K562 (cell line): ENCODE data around the gene CCNYL1. TPM values are rescaled to one million over a fixed set of nuclear protein-coding genes. Genes with fewer than 3 reads are reported as not detected.

Experiments
- ATAC-seq: fragments of 200-7000 bp; cut with Tn5 transposase; 3 replicates; pipeline ENCODE4 v1.9.1; 2020; ENCODE audit warnings: moderate library complexity
- BruUV-seq: library from RNA; stranded (reverse); fragments of 400-500 nt; replicated peaks from 2 replicates; lab custom pipeline; 2021; lab: Mats Ljungman, UMichigan
- CTCF ChIA-PET: fragments of 300-600 bp; formaldehyde crosslinking; extraction: SDS; loops from one replicate; lab custom pipeline; 2021; ENCODE audit warnings: low intra/inter-chr PET ratio; lab: Yijun Ruan, JAX
- POLR2A ChIA-PET: fragments of 300-600, 350-650 bp; sonication (Branson Sonifier 250); formaldehyde crosslinking; extraction: SDS; loops from one replicate; lab custom pipeline; 2021; ENCODE audit warnings: antibody characterized with exemption, inconsistent platforms; lab: Yijun Ruan, JAX
- DNase-seq, 4 experiments: peaks; one replicate each; pipeline versions ENCODE4 v3.0.0 to v3.0.0-alpha.2; 2011 to 2018; ENCODE audit warnings: low spot score in 3 of 4, mixed read lengths in 3 of 4; ENCODE audit errors: extremely low read depth in 1 of 4
- FAIRE-seq: peaks from 2 replicates; lab custom pipeline; 2011; peaks lifted over from hg19 to GRCh38; lab: Jason Lieb, UNC
- H2AFZ ChIP-seq: 2 replicates; pipeline ENCODE4 v1.6.0; 2011; ENCODE audit warnings: low read depth, low read length, control low read depth, inconsistent platforms
- H3K27ac ChIP-seq: fragments of 200-600 bp; 3 replicates; pipeline ENCODE4 v1.8.0; 2011; ENCODE audit warnings: low read depth, mild to moderate bottlenecking, control low read depth, inconsistent platforms, low read length, moderate library complexity, mixed read lengths; ENCODE audit errors: extremely low read depth
- H3K27me3 ChIP-seq, 2 experiments: fragments of 300-600 bp in 1 of 2; 2 replicates in 1 of 2; 3 replicates in 1 of 2; pipeline versions ENCODE4 v1.6.0 to v1.8.0; 2011; ENCODE audit warnings: inconsistent platforms in 2 of 2, low read length in 2 of 2, mild to moderate bottlenecking in 1 of 2, mixed read lengths in 1 of 2, moderate library complexity in 1 of 2; ENCODE audit not compliant: control insufficient read depth in 2 of 2, insufficient read depth in 2 of 2
- H3K36me3 ChIP-seq: fragments of 300-600 bp; 3 replicates; pipeline ENCODE4 v1.8.0; 2011; ENCODE audit warnings: mild to moderate bottlenecking, low read length, inconsistent platforms; ENCODE audit not compliant: control insufficient read depth, insufficient read depth
- H3K4me1 ChIP-seq, 2 experiments: fragments of 200-600 bp in 1 of 2; replicated peaks in 1 of 2; 2 replicates in 1 of 2; 3 replicates in 1 of 2; pipeline versions ENCODE4 v1.5.1 to v1.8.0; 2011; ENCODE audit warnings: inconsistent platforms in 2 of 2, low read length in 2 of 2, mild to moderate bottlenecking in 1 of 2, mixed read lengths in 1 of 2, moderate library complexity in 1 of 2; ENCODE audit not compliant: control insufficient read depth in 2 of 2, insufficient read depth in 2 of 2
- H3K4me2 ChIP-seq: 2 replicates; pipeline ENCODE4 v1.6.1; 2011; ENCODE audit warnings: low read length, control low read depth, inconsistent platforms, mixed read lengths; ENCODE audit not compliant: insufficient read depth
- H3K4me3 ChIP-seq: fragments of 200-600 bp; sonication (generic), shearing (Covaris generic); 2 replicates; pipeline ENCODE4 v1.5.1; 2016; ENCODE audit warnings: control low read depth, inconsistent platforms
- H3K79me2 ChIP-seq: fragments of 200-600 bp; 3 replicates; pipeline ENCODE4 v1.8.0; 2011; ENCODE audit warnings: low read length, inconsistent platforms; ENCODE audit not compliant: control insufficient read depth, insufficient read depth
- H3K9ac ChIP-seq, 2 experiments: 2 replicates each; pipeline versions ENCODE4 v1.6.0 to v1.6.1; 2011; ENCODE audit warnings: low read depth in 2 of 2, low read length in 2 of 2, control low read depth in 1 of 2, inconsistent platforms in 1 of 2, mild to moderate bottlenecking in 1 of 2, mixed read lengths in 1 of 2; ENCODE audit not compliant: insufficient read depth in 1 of 2
- H3K9me1 ChIP-seq: one replicate; pipeline ENCODE4 v1.6.0; 2011; ENCODE audit warnings: inconsistent platforms, mild to moderate bottlenecking, low read length, moderate library complexity; ENCODE audit not compliant: control insufficient read depth, insufficient read depth
- H3K9me3 ChIP-seq: replicated peaks from 2 replicates; pipeline ENCODE4 v1.5.1; 2011; ENCODE audit warnings: low read depth, low read length, inconsistent platforms; ENCODE audit not compliant: control insufficient read depth, insufficient read depth
- H4K20me1 ChIP-seq: replicated peaks from 2 replicates; pipeline ENCODE4 v1.6.1; 2011; ENCODE audit warnings: low read length, inconsistent platforms, mixed read lengths; ENCODE audit not compliant: control insufficient read depth, insufficient read depth
- ATF7 ChIP-seq: fragments of 450-650 bp; IDR thresholded peaks from 2 replicates; pipeline ENCODE4 v1.7.1; 2014; ENCODE audit warnings: mild to moderate bottlenecking, moderate library complexity
- FOXA3 ChIP-seq, 2 experiments: fragments of 450-650 bp in 1 of 2; sonication (generic) in 1 of 2; formaldehyde crosslinking; IDR thresholded peaks in 1 of 2; conservative IDR thresholded peaks in 1 of 2; 2 replicates each; pipeline versions ENCODE4 v1.4.0 to v1.8.0; 2020 to 2022; ENCODE audit warnings: mild to moderate bottlenecking in 2 of 2, missing genetic modification reagents in 1 of 2
- MYC ChIP-seq, 2 experiments: fragments of 250-450 bp in 1 of 2; sonication (Bioruptor Pico) in 1 of 2; IDR thresholded peaks; 2 replicates each; pipeline versions ENCODE4 v1.5.1 to v1.6.1; 2012 to 2021; ENCODE audit warnings: low read depth in 2 of 2, borderline replicate concordance in 1 of 2, improper control_type of control experiment in 1 of 2, low read length in 1 of 2, mild to moderate bottlenecking in 1 of 2, moderate library complexity in 1 of 2
- TAF9B ChIP-seq: fragments of 450-650 bp; IDR thresholded peaks from 2 replicates; pipeline ENCODE4 v1.6.1; 2018; ENCODE audit warnings: mild to moderate bottlenecking; ENCODE audit not compliant: partially characterized antibody
- TGIF2 ChIP-seq: sonication (generic); formaldehyde crosslinking; IDR thresholded peaks from 2 replicates; pipeline ENCODE4 v1.8.1; 2022; ENCODE audit warnings: mild to moderate bottlenecking, missing genetic modification reagents, moderate library complexity
- TSHZ1 ChIP-seq: fragments of 250-450 bp; sonication (Bioruptor Pico); IDR thresholded peaks from 2 replicates; pipeline ENCODE4 v1.4.0; 2020; ENCODE audit warnings: mild to moderate bottlenecking, moderate library complexity
- ZBTB11 ChIP-seq, 3 experiments: fragments of 200-800 bp in 1 of 3; fragments of 250-450 bp in 1 of 3; fragments of 450-650 bp in 1 of 3; sonication (Bioruptor Pico) in 1 of 3; sonication (Bioruptor generic) in 1 of 3; formaldehyde crosslinking in 1 of 3; IDR thresholded peaks; 2 replicates each; pipeline versions ENCODE4 v1.6.1 to v1.8.0; 2016 to 2022; ENCODE audit warnings: mild to moderate bottlenecking in 2 of 3, missing genetic modification characterization in 2 of 3, missing compliant biosample characterization in 1 of 3, moderate library complexity in 1 of 3
- ZBTB17 ChIP-seq: fragments of 450-650 bp; formaldehyde crosslinking; IDR thresholded peaks from 2 replicates; pipeline ENCODE4 v1.4.0; 2020; ENCODE audit warnings: mild to moderate bottlenecking
- whole genome bisulfite sequencing: fragments of 100-300 bp; shearing (Covaris generic); methylation state at CpG from one replicate; pipeline ENCODE4 v1.1.6; 2016; ENCODE audit warnings: low coverage, mixed read lengths; ENCODE audit not compliant: insufficient coverage; ENCODE audit errors: missing lambda C conversion rate; 5-methylcytosine and 5-hydroxymethylcytosine counted together
- in situ Hi-C: fragments of 300-500 bp; cut with MboI; formaldehyde crosslinking; loops from 4 replicates; pipeline ENCODE4 v1.15.0; 2018; ENCODE audit warnings: inconsistent platforms, mixed read lengths
- intact Hi-C: fragments of 100-400 bp; cut with micrococcal nuclease; formaldehyde crosslinking; loops from 2 replicates; pipeline ENCODE4 v1.14.2; 2022
- polyA plus RNA-seq, 8 experiments: library from polyadenylated mRNA; depleted of rRNA in 4 of 8; stranded (reverse) in 5 of 8; unstranded in 3 of 8; fragments of >200 nt; fragmentation: Nextera tagmentation in 2 of 8; fragmentation: Illumina TruSeq in 1 of 8; extraction: Ambion mirVana in 2 of 8; extraction: Trizol in 1 of 8; gene quantifications; 2 replicates each; pipeline versions ENCODE4 v1.2.1 to v1.2.3, GENCODE V29; 2011 to 2014; ENCODE audit warnings: inconsistent platforms in 1 of 8, missing spikeins in 1 of 8
- total RNA-seq, 7 experiments: library from RNA; depleted of rRNA in 6 of 7; stranded (reverse); fragments of >200 nt in 6 of 7; fragmentation: Illumina TruSeq in 2 of 7; extraction: Trizol in 2 of 7; gene quantifications; 2 replicates each; pipeline versions ENCODE4 v1.2.1 to v1.2.3, GENCODE V29; 2011 to 2021; ENCODE audit warnings: low replicate concordance in 1 of 7

The CCNYL1 gene
- total and polyA plus RNA-seq, 9 of the 15 experiments (the other 6 are each of a cell fraction or from before 2014, with no cell fraction given): 1.9 to 7.5 (median 4.7) TPM

- no peak overlapping the region for H3K27ac ChIP-seq
- 39% methylated on average over 3 of the region's 4 CpGs for WGBS
- no peaks in the 10 kb centered on the region for H3K36me3 ChIP-seq
- ChIA-PET POLR2A (interaction anchor here (1.7 kb wide), 1 partner anchor 10 kb away, joined by 4 read pairs; no protein-coding TSS in a partner anchor), CTCF (no interaction called here)
- no peak overlapping the region for H3K9ac ChIP-seq
- H3K79me2 ChIP-seq: no peaks in the 10 kb centered on the region
- H3K4me2 ChIP-seq: no peak overlapping the region
- intact Hi-C loops (no loop called here), in situ Hi-C loops (no loop called here)
- H3K4me3 ChIP-seq: no peak overlapping the region
- no peaks in the 10 kb centered on the region for H3K27me3 ChIP-seq
- ATAC-seq (no peak), DNase-seq (no peak), FAIRE-seq (no peak)
- TF ChIP-seq ATF7 (no peak), MYC (IDR thresholded peaks at IDR 0.05; ENCODE audit: low read depth, low read length) (no peak), MYC (CRISPR knock-in tag; IDR thresholded peaks at IDR 0.05; ENCODE audit: borderline replicate concordance, low read depth) (no peak), ZBTB17 (CRISPR knock-in tag) (no peak), ZBTB11 (CRISPR knock-in tag; IDR thresholded peaks at IDR 0.05) (no peak), TGIF2 (CRISPR knock-in tag) (no peak), TSHZ1 (no peak), TAF9B (no peak), FOXA3 (CRISPR knock-in tag; conservative IDR thresholded peaks at IDR 0.05 in 1 of 2, IDR thresholded peaks at IDR 0.05 in 1 of 2) (no peak)
- no peaks in the 10 kb centered on the region; a peak in 1 of 5 replicates for H3K4me1 ChIP-seq
- H2AFZ ChIP-seq: no peak overlapping the region
- no peaks in the 10 kb centered on the region for H3K9me1 ChIP-seq
- no TSS peak for BruUV-seq
- H3K9me3 ChIP-seq: no peaks in the 10 kb centered on the region
- H4K20me1 ChIP-seq: no peaks in the 10 kb centered on the region
Measured at GRCh38 chr2:207693641-207694249, 17.7 kb upstream of the CCNYL1 start.
